ENCODE results near the gene PISD. TPM values are rescaled to one million over a fixed set of nuclear protein-coding genes. Genes with fewer than 3 reads are reported as not detected.

Gene PISD
- total and polyA plus RNA-seq, 9 of the 15 experiments (the other 6 are each of a cell fraction or from before 2014, with no cell fraction given) = 24.5 to 65.9 (median 36.6) TPM

- TF ChIP-seq, protein P1, sequence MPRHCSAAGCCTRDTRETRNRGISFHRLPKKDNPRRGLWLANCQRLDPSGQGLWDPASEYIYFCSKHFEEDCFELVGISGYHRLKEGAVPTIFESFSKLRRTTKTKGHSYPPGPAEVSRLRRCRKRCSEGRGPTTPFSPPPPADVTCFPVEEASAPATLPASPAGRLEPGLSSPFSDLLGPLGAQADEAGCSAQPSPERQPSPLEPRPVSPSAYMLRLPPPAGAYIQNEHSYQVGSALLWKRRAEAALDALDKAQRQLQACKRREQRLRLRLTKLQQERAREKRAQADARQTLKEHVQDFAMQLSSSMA (CRISPR knock-in tag; IDR thresholded peaks at IDR 0.05) = no peak
- TF ChIP-seq GTF2E2 (tag; IDR thresholded peaks at IDR 0.05) (no peak), BRCA1 (IDR thresholded peaks at IDR 0.05) (no peak), BRCA1 (CRISPR knock-in tag; IDR thresholded peaks at IDR 0.05) (no peak), FOXK2 (conservative IDR thresholded peaks at IDR 0.05 in 1 of 2, IDR thresholded peaks at IDR 0.05 in 1 of 2; ENCODE audit: low read depth in 2 of 2) (0 out of 4 replicates have a peak, but pooled peaks of 1 of the 2 experiments have one; percentile 40)
Measured at GRCh38 chr22:31625661-31626426, 36.2 kb downstream of the PISD start (continued).

DNA sequence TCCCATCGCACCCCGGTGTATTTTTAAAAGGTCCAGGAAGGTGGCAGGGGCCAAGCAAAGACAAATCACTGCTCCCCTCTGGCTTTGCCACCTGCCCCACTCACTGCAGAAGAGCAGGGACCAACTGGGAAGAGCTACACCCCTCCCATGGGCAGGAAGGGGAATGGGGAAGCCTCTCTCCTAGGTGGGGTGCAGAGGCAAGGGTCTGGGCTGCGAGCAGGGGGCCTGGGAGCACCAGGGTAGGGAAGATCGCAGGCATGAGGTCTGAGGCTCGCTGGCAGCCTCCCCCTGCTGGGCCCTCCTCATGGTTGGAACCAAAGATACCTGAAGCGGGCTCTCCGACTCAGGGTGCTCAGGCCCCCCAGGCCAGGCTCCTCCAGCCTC is 36.8 kb downstream of the PISD start:
- peak overlapping the region; percentile 55 for H3K4me2 ChIP-seq (ENCODE audit: insufficient read depth, low read length)
- H3K9me3 ChIP-seq (replicated peaks; ENCODE audit: control insufficient read depth, insufficient read depth, low read depth, low read length) = no peaks in the 10 kb centered on the region
- no peak overlapping the region for H3K4me3 ChIP-seq
- ChIA-PET POLR2A (interaction anchor here (1.0 to 1.5 kb wide), 5 partner anchors 11 to 37 kb away, joined by 3 to 5 read pairs (median 3); partner anchors contain the start of gene PISD), CTCF (ENCODE audit: low intra/inter-chr PET ratio) (no interaction called here)
- H3K27me3 ChIP-seq (ENCODE audit: control insufficient read depth in 2 of 2, insufficient read depth in 2 of 2, low read length in 2 of 2) = no peaks in the 10 kb centered on the region
- peaks cover 79% of the 10 kb centered on the region; the same call in 2 of the 3 replicates for H3K36me3 ChIP-seq (ENCODE audit: control insufficient read depth, insufficient read depth, low read length)
- H3K27ac ChIP-seq (ENCODE audit: extremely low read depth, low read depth, low read length) = no peak overlapping the region; the same call in 2 of the 3 replicates
- 64% methylated on average over 5 of the region's 7 CpGs for WGBS (ENCODE audit: insufficient coverage, low coverage, missing lambda C conversion rate)
- no peak overlapping the region for H2AFZ ChIP-seq (ENCODE audit: low read depth, low read length)
- H4K20me1 ChIP-seq (replicated peaks; ENCODE audit: control insufficient read depth, insufficient read depth, low read length) = no peaks in the 10 kb centered on the region; the same call in 1 of the 2 replicates
- peak overlapping the region in 1 of 2 experiments; percentile 84; a peak in 2 of 4 replicates for H3K9ac ChIP-seq (ENCODE audit: insufficient read depth in 1 of 2, low read depth in 2 of 2, low read length in 2 of 2)
- H3K4me1 ChIP-seq (replicated peaks in 1 of 2; ENCODE audit: control insufficient read depth in 2 of 2, insufficient read depth in 2 of 2, low read length in 2 of 2) = peaks cover 50 to 78% of the 10 kb centered on the region in 2 experiments
- H3K79me2 ChIP-seq (ENCODE audit: control insufficient read depth, insufficient read depth, low read length) = peaks cover 84% of the 10 kb centered on the region
- FAIRE-seq (no peak), DNase-seq (ENCODE audit: extremely low read depth in 1 of 4, low spot score in 3 of 4) (no peak), ATAC-seq (no peak)
- TF ChIP-seq ZSCAN29 (IDR thresholded peaks at IDR 0.05) (no peak), ZNF175 (CRISPR knock-in tag; IDR thresholded peaks at IDR 0.05; ENCODE audit: low read depth) (no peak), RREB1 (CRISPR knock-in tag; IDR thresholded peaks at IDR 0.05) (no peak), CBFB (CRISPR knock-in tag; IDR thresholded peaks at IDR 0.05) (no peak)
- TF ChIP-seq, protein P2, sequence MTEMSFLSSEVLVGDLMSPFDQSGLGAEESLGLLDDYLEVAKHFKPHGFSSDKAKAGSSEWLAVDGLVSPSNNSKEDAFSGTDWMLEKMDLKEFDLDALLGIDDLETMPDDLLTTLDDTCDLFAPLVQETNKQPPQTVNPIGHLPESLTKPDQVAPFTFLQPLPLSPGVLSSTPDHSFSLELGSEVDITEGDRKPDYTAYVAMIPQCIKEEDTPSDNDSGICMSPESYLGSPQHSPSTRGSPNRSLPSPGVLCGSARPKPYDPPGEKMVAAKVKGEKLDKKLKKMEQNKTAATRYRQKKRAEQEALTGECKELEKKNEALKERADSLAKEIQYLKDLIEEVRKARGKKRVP (CRISPR knock-in tag; IDR thresholded peaks at IDR 0.05) = no peak
- no TSS peak for BruUV-seq (replicated peaks)
- intact Hi-C loops (cut with micrococcal nuclease) = no loop called here
- in situ Hi-C loops (cut with MboI) = no loop called here
- H3K9me1 ChIP-seq (ENCODE audit: control insufficient read depth, insufficient read depth, low read length) = peaks cover 3% of the 10 kb centered on the region
